NCI-H187 treated with DMSO at 0.1 percent for 48 hours (cell line): Measurements from ENCODE around the gene GPR158.
"Not testable (repeated sequence)": the region's sequence is repeated elsewhere in the genome, so short reads cannot be mapped to it uniquely, and the experiment has no call there.

Experiments
- DNase-seq: peaks from one replicate; lab custom pipeline; 2025; lab: John Stamatoyannopoulos, UW

GPR158 gene

GRCh38 chr10:25304606-25305005 is 129.8 kb downstream of the GPR158 start:
- no peak for DNase-seq

- no peak for DNase-seq
These were observed 131.6 kb downstream of the GPR158 start for GRCh38 chr10:25306386-25306785.

GRCh38 chr10:25308278-25308677 is 133.5 kb downstream of the GPR158 start:
- no peak for DNase-seq

GRCh38 chr10:25317596-25318211 is 142.9 kb downstream of the GPR158 start:
- not testable (repeated sequence) for DNase-seq

GRCh38 chr10:25327273-25327672 is 152.5 kb downstream of the GPR158 start:
- no peak for DNase-seq

GRCh38 chr10:25328361-25328760 is 153.6 kb downstream of the GPR158 start:
- no peak for DNase-seq

- DNase-seq = not testable (repeated sequence)
These were observed 154.8 kb downstream of the GPR158 start for GRCh38 chr10:25329587-25329986.

- no peak for DNase-seq
These were observed 159.6 kb downstream of the GPR158 start for GRCh38 chr10:25334445-25334844.

GRCh38 chr10:25336330-25336729 is 161.5 kb downstream of the GPR158 start:
- DNase-seq = no peak

- no peak for DNase-seq
These were observed 163.5 kb downstream of the GPR158 start for GRCh38 chr10:25338271-25338670.

GRCh38 chr10:25339966-25340365 is 165.2 kb downstream of the GPR158 start:
- no peak for DNase-seq

GRCh38 chr10:25349520-25349919 is 174.7 kb downstream of the GPR158 start:
- DNase-seq = no peak

GRCh38 chr10:25356609-25357008 is 181.8 kb downstream of the GPR158 start:
- DNase-seq = no peak

GRCh38 chr10:25357269-25357668 is 182.5 kb downstream of the GPR158 start:
- DNase-seq = no peak

GRCh38 chr10:25382029-25382810 is 207.4 kb downstream of the GPR158 start:
- no peak for DNase-seq

GRCh38 chr10:25382901-25383300 is 208.1 kb downstream of the GPR158 start:
- not testable (repeated sequence) for DNase-seq

GRCh38 chr10:25383686-25384085 is 208.9 kb downstream of the GPR158 start:
- DNase-seq = no peak

GRCh38 chr10:25384618-25385017 is 209.8 kb downstream of the GPR158 start:
- no peak for DNase-seq

GRCh38 chr10:25388188-25388861 is 213.5 kb downstream of the GPR158 start:
- DNase-seq = no peak

- no peak for DNase-seq
These were observed 214.0 kb downstream of the GPR158 start for GRCh38 chr10:25388862-25389206.

GRCh38 chr10:25390733-25391132 is 215.9 kb downstream of the GPR158 start:
- no peak for DNase-seq

GRCh38 chr10:25392132-25392531 is 217.3 kb downstream of the GPR158 start:
- no peak for DNase-seq

- no peak for DNase-seq
These were observed 218.8 kb downstream of the GPR158 start for GRCh38 chr10:25393621-25394020.
